ENCODE measurements around the gene BMI1. TPM values are rescaled to one million over a fixed set of nuclear protein-coding genes. Genes with fewer than 3 reads are reported as not detected.

The BMI1 gene
- total and polyA plus RNA-seq, 2 of the 4 experiments (the other 2 are of a cell fraction), result 19.7 to 25.8 TPM

- Histone ChIP-seq H3K79me1 (ENCODE audit: low read depth in 1 of 2, low read length in 2 of 2) (peaks cover 25 to 31% of the 10 kb centered on the region in 2 experiments), H3K4me2 (ENCODE audit: low read depth, low read length) (peak overlapping the region; percentile 77), H2BK20ac (ENCODE audit: low read depth, low read length) (no peak overlapping the region), H3K27ac (ENCODE audit: insufficient read depth, low read length) (peak overlapping the region; percentile 85), H4K20me1 (ENCODE audit: insufficient read depth, low read length) (peaks cover 13% of the 10 kb centered on the region; the same call in 1 of the 2 replicates), H3K4me1 (ENCODE audit: control insufficient read depth, insufficient read depth, low read length) (no peaks in the 10 kb centered on the region; the same call in 1 of the 2 replicates), H3K18ac (ENCODE audit: low read depth, low read length) (peak overlapping the region; percentile 64; the same call in 1 of the 2 replicates), H2BK120ac (ENCODE audit: low read depth, low read length) (peak overlapping the region; percentile 71), H3K27me3 (ENCODE audit: control insufficient read depth, insufficient read depth, low read length) (peaks cover 21% of the 10 kb centered on the region), H3K14ac (replicated peaks; ENCODE audit: low read depth, low read length) (peak overlapping the region; percentile 29; the same call in 1 of the 2 replicates), H3K23ac (ENCODE audit: low read depth, low read length) (no peak overlapping the region), H4K8ac (ENCODE audit: low read depth in 2 of 2, low read length in 2 of 2) (peak overlapping the region; percentile 63 to 83; a peak in 3 of 4 replicates), H3K4me3 (ENCODE audit: insufficient read depth, low read depth, low read length) (peak overlapping the region; percentile 100), H2AK9ac (replicated peaks; ENCODE audit: low read depth, low read length, poor library complexity) (peak overlapping the region; percentile 76), H3K9me1 (ENCODE audit: insufficient read depth, low read length) (no peaks in the 10 kb centered on the region; the same call in 1 of the 2 replicates), H2AFZ (replicated peaks; ENCODE audit: low read length, poor library complexity) (peak overlapping the region; percentile 93), H2AK5ac (ENCODE audit: low read depth, low read length) (no peak overlapping the region), H3K9me3 (ENCODE audit: control insufficient read depth, insufficient read depth, low read length) (0 out of 2 replicates have a peak, but pooled peaks cover 3% of the 10 kb centered on the region), H2BK5ac (ENCODE audit: low read depth, low read length, poor library complexity, severe bottlenecking) (peak overlapping the region; percentile 75), H4K91ac (ENCODE audit: insufficient read depth, low read depth, low read length) (peak overlapping the region; percentile 39; the same call in 1 of the 2 replicates), H3K56ac (ENCODE audit: extremely low read depth, insufficient read depth, low read length) (no peak overlapping the region; the same call in 1 of the 2 replicates), H3K4ac (ENCODE audit: low read depth, low read length) (peak overlapping the region; percentile 67), H3K36me3 (ENCODE audit: control insufficient read depth, insufficient read depth, low read length) (no peaks in the 10 kb centered on the region), H3K9ac (ENCODE audit: low read depth, low read length) (peak overlapping the region; percentile 72), H4K5ac (ENCODE audit: low read depth, low read length) (peak overlapping the region; percentile 82), H2BK15ac (ENCODE audit: low read depth, low read length) (no peak overlapping the region)
- in situ Hi-C loops (cut with MboI; ENCODE audit: low sequenced_read_pairs), result loop anchor here (10.0 to 25.0 kb wide), 2 partner anchors 503 to 809 kb away; no protein-coding TSS in a partner anchor
- intact Hi-C loops (cut with micrococcal nuclease), result loop anchor here (10.0 kb wide), 1 partner anchor 233 kb away; no protein-coding TSS in a partner anchor
- BruUV-seq (replicated peaks), result no TSS peak
- peak; percentile 71 for DNase-seq
- ChIA-PET CTCF (no interaction called here), POLR2A (ENCODE audit: unreplicated experiment) (no interaction called here)
- TF ChIP-seq SMC3 (IDR thresholded peaks at IDR 0.05; ENCODE audit: low read depth, low read length) (no peak), MXI1 (IDR thresholded peaks at IDR 0.05; ENCODE audit: borderline replicate concordance, low read depth, low read length) (peak; percentile 94)
- dilution Hi-C loops (cut with HindIII; ENCODE audit: low sequenced_read_pairs, unreplicated experiment), result no loop called here
- 1% methylated on average over 28 of the region's 114 CpGs; no CpG with 5 or more reads in 1 of the 2 experiments for WGBS, 2 experiments (ENCODE audit: extremely low coverage in 2 of 2, insufficient read length in 1 of 2)
- ATAC-seq (ENCODE audit: low read depth), result peak; percentile 25
Measured at GRCh38 chr10:22321156-22321923, 441 bp downstream of the BMI1 start.
